Superior temporal gyrus (tissue), 1 donor: Measurements from ENCODE around the gene RBM38.

Experiments
- DNase-seq: peaks from one replicate; pipeline ENCODE4 v3.0.0-alpha.2; 2016; ENCODE audit errors: extremely low spot score

RBM38 gene

GRCh38 chr20:57450931-57451330 lies 59.7 kb downstream of the RBM38 start:
- DNase-seq: no peak

- DNase-seq: no peak
Measured at GRCh38 chr20:57451431-57451794, 60.2 kb downstream of the RBM38 start.

GRCh38 chr20:57451795-57452661 lies 60.8 kb downstream of the RBM38 start:
- no peak for DNase-seq

GRCh38 chr20:57455386-57455785 lies 64.2 kb downstream of the RBM38 start:
- no peak for DNase-seq

DNA sequence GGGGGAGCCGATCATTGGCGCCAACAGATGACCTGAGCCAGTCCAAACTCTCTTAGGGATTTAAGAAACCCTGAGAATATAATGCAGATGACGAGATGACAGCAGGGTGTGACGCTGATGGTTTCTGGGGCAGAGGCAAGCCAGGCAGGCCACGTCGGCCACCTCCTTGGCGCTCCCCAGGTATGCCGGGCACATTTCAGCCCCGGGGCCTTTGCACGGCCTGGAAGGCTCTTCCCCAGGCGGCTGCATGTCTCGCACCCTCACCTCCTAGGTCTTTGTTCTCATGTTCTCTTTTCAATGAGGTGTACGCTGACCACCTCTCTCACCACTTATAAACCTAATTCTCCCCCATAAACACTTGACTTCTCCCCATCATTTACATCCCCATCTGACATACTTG lies 64.9 kb downstream of the RBM38 start:
- DNase-seq: no peak

DNA sequence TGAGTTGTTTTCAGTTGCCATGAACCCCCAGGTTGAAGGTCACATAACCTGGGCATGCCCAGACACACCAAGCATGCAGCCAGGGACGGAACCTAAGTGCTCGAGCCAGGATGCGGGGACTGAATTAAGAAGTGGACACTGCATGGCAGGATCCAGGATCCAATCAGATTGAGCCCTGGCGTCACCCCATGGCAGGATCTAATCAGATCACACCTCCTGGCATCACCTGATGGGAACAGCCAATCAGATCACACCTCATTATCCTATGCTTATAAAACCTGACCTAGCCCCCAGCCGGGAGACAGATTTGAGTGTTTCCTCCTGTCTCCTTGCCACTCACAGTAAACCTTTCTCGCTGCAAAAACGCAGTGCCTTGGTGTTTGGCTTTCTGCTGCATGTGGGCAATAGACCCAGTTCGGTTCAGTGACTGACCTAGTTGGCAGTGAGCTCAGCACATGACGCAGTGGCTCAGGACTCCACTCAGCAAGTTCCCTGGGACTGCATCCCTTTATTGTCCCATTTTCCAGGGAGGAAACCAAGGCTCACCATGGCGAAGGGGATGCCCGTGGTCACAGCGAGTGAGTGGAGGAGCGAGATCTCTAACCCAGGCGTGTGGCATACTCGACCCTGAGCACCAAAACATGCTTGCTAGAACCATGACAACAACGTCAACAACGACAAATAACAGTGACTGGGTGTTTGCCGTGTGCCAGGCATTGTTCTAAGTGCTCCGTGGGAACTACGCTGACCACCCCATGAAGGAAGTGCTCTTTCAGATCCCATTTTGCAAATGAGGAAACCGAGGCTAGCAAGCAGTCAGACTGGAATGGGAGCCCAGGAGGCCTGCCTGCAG lies 66.3 kb downstream of the RBM38 start:
- no peak for DNase-seq

- peak; percentile 76 for DNase-seq
Measured at GRCh38 chr20:57458400-57459160, 67.4 kb downstream of the RBM38 start.
